HL-60 (cell line): Measurements from ENCODE around the gene PRRT1.

ENCODE experiments used
- TF ChIP-seq, protein P1 (sequence below): IDR thresholded peaks from one replicate; pipeline ENCODE4 v1.5.1; 2011; ENCODE audit warnings: low read length, control low read depth, inconsistent platforms; ENCODE audit not compliant: insufficient read depth
- TF ChIP-seq, protein P2 (sequence below): IDR thresholded peaks from 2 replicates; pipeline ENCODE4 v1.6.1; 2012; ENCODE audit warnings: low read depth; ENCODE audit not compliant: insufficient replicate concordance

DNA sequence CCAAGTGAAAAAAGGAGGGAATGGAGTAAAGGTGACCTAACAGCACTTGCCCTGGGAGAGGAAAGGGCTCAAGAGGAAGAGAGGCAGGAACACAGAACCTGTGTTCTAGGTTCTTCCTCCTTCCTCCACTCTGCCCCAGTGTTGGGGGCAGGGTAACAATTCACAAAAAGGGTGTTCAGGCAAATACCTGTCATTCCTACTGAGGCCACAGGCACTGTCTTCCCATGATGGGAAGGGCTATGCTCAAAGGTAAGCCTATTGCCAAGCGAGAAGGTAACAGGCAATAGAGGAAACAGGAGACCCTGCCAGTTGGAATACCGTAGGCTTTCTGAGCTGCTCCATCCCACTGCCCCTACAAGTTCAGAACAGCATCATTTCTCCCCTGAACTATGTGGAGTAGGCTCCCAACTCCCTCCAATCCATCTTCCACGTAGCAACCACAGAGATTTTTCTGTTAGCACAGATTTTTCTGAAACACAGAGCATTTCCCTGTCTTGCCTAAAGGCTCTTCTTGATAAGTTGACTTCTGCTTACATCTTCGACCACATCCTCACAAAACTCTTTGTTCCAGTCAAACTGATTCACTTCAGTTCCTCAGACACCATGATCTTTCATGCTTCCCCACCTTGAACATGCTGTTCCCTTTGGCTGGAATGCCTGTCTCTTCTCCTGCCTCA, 21.4 kb upstream of the PRRT1 start:
- TF ChIP-seq, protein P1, sequence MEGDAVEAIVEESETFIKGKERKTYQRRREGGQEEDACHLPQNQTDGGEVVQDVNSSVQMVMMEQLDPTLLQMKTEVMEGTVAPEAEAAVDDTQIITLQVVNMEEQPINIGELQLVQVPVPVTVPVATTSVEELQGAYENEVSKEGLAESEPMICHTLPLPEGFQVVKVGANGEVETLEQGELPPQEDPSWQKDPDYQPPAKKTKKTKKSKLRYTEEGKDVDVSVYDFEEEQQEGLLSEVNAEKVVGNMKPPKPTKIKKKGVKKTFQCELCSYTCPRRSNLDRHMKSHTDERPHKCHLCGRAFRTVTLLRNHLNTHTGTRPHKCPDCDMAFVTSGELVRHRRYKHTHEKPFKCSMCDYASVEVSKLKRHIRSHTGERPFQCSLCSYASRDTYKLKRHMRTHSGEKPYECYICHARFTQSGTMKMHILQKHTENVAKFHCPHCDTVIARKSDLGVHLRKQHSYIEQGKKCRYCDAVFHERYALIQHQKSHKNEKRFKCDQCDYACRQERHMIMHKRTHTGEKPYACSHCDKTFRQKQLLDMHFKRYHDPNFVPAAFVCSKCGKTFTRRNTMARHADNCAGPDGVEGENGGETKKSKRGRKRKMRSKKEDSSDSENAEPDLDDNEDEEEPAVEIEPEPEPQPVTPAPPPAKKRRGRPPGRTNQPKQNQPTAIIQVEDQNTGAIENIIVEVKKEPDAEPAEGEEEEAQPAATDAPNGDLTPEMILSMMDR, result no peak
- TF ChIP-seq, protein P2, sequence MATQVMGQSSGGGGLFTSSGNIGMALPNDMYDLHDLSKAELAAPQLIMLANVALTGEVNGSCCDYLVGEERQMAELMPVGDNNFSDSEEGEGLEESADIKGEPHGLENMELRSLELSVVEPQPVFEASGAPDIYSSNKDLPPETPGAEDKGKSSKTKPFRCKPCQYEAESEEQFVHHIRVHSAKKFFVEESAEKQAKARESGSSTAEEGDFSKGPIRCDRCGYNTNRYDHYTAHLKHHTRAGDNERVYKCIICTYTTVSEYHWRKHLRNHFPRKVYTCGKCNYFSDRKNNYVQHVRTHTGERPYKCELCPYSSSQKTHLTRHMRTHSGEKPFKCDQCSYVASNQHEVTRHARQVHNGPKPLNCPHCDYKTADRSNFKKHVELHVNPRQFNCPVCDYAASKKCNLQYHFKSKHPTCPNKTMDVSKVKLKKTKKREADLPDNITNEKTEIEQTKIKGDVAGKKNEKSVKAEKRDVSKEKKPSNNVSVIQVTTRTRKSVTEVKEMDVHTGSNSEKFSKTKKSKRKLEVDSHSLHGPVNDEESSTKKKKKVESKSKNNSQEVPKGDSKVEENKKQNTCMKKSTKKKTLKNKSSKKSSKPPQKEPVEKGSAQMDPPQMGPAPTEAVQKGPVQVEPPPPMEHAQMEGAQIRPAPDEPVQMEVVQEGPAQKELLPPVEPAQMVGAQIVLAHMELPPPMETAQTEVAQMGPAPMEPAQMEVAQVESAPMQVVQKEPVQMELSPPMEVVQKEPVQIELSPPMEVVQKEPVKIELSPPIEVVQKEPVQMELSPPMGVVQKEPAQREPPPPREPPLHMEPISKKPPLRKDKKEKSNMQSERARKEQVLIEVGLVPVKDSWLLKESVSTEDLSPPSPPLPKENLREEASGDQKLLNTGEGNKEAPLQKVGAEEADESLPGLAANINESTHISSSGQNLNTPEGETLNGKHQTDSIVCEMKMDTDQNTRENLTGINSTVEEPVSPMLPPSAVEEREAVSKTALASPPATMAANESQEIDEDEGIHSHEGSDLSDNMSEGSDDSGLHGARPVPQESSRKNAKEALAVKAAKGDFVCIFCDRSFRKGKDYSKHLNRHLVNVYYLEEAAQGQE, result no peak
